ENCODE measurements around the gene XKR3. TPM values are rescaled to one million over a fixed set of nuclear protein-coding genes. Genes with fewer than 3 reads are reported as not detected.
"Not testable (repeated sequence)": the region's sequence is repeated elsewhere in the genome, so short reads cannot be mapped to it uniquely, and the experiment has no call there.

Gene XKR3
- total and polyA plus RNA-seq, 4 experiments from 2014 or later, result not detected

DNA sequence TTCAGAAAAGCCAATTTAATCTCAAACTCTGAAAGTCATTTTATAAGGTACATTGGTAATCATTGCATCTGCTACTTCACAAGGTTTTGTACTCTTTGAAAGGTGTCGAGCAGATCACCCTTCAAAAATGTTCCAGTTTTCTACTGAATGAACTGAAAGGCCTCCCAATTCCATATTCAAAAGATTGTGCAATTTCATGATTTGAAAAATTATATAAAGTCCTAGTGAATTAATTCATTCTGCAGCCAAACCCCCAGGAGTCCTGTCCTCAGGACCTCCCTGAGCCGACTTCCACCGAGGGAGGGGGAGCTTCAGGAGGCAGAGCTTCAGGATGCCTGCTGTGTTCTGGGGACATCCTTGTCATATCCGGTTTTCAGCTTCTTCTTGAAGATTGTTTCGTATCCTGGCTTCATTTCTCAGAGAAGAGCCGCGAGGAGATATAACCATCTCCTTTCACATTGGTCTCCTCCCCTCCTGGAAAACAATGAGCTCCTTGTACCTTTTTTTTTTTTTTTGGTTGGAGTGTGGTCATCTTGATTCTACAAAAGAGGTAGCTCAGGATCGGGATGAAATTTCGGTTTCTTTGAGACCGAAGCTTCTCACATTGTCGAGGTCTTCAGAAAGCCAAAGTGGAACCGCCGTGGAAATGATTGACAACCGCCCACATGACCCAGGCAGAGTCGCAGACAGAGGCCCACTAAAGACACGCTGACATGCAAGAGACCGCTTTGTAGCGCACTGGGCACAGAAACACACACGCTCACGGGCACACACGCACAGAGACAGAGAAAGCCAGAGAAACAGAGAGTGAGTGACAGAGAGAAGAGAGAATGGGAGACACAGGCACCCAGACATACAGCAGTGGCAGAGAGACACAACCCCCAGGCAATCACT, 77.7 kb downstream of the XKR3 start:
- H3K27me3 Mint-ChIP-seq; CTCF ChIA-PET (ENCODE audit: partially characterized antibody); H3K4me1 Mint-ChIP-seq; H3K9me3 ChIP-seq (ENCODE audit: control insufficient read depth in 1 of 2, low read length in 2 of 2); H3K27ac Mint-ChIP-seq; H3K36me3 ChIP-seq (ENCODE audit: insufficient read depth, low read length); H3K27ac ChIP-seq (ENCODE audit: low read depth, low read length); DNase-seq; intact Hi-C loops (cut with micrococcal nuclease); POLR2A ChIA-PET (ENCODE audit: partially characterized antibody); H3K4me3 Mint-ChIP-seq; H3K4me1 ChIP-seq (ENCODE audit: insufficient read depth, low read length); H3K27me3 ChIP-seq (ENCODE audit: insufficient read depth, low read length); H3K4me3 ChIP-seq (ENCODE audit: low read length in 2 of 2); H3K36me3 Mint-ChIP-seq; H3K9me3 Mint-ChIP-seq: not testable (repeated sequence)

DNA sequence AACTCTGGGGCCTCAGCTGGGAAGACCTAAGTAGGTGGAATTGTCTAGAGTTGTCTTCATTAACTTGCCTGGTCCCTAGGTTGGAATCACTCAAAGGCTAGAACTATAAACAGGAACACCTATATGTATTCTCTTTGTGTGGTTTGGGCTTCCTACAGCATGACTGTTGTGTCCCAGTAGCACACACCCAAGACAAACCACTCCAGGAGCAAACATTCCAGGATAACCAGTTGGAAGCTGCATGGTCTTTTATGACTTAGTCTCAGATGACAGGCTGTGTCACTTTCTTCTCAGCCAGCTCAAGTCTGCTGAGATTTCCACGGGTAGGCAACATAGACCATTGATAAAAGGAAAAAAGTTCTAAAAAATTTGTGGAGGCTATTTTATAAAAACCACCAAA, 90.9 kb downstream of the XKR3 start:
- CTCF ChIA-PET (ENCODE audit: partially characterized antibody); H3K27me3 Mint-ChIP-seq; H3K27ac Mint-ChIP-seq; H3K4me1 Mint-ChIP-seq; H3K27me3 ChIP-seq (ENCODE audit: insufficient read depth, low read length); H3K36me3 Mint-ChIP-seq; H3K4me3 Mint-ChIP-seq; H3K36me3 ChIP-seq (ENCODE audit: insufficient read depth, low read length); H3K9me3 ChIP-seq (ENCODE audit: control insufficient read depth in 1 of 2, low read length in 2 of 2); H3K27ac ChIP-seq (ENCODE audit: low read depth, low read length); POLR2A ChIA-PET (ENCODE audit: partially characterized antibody); H3K4me3 ChIP-seq (ENCODE audit: low read length in 2 of 2); intact Hi-C loops (cut with micrococcal nuclease); H3K4me1 ChIP-seq (ENCODE audit: insufficient read depth, low read length); DNase-seq; H3K9me3 Mint-ChIP-seq: not testable (repeated sequence)

Other genes starting within 250 kb of the XKR3 start
- gene CCT8L2, start 232.6 kb downstream of the XKR3 start, total RNA-seq, result not detected
- not detected for gene CCT8L2, start 232.6 kb downstream of the XKR3 start, polyA plus RNA-seq
- gene GAB4, start 182.8 kb upstream of the XKR3 start, total RNA-seq, result not detected
- gene GAB4, start 182.8 kb upstream of the XKR3 start, polyA plus RNA-seq, result not detected

Measured in CD4-positive, alpha-beta memory T cell (primary cell).